Measurements from ENCODE around the gene UNC13B.
A peak's percentile ranks its signal among the peaks of the same experiment; 100 is the strongest.
"Not testable (repeated sequence)": the region's sequence is repeated elsewhere in the genome, so short reads cannot be mapped to it uniquely, and the experiment has no call there.

UNC13B gene

DNA sequence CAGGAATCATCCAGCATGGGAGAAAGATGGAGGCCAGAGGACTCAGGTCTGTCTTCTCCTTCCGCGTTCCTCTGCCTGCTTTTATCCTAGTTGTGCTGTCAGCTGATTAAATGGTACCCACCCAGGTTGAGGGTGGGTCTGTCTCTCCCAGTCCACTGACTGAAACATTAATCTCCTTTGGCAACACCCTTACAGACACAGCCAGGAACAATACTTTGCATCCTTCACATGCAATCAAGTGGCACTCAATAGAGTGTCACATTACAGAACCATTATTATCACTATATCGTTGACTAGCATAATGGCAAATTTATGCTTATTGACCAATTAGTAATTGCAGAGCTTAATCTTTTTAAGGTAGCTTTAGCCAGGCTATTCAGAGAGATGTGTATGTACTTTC lies 64.8 kb downstream of the UNC13B start:
- no peak for DNase-seq (ENCODE audit: low read depth in 2 of 2)

DNA sequence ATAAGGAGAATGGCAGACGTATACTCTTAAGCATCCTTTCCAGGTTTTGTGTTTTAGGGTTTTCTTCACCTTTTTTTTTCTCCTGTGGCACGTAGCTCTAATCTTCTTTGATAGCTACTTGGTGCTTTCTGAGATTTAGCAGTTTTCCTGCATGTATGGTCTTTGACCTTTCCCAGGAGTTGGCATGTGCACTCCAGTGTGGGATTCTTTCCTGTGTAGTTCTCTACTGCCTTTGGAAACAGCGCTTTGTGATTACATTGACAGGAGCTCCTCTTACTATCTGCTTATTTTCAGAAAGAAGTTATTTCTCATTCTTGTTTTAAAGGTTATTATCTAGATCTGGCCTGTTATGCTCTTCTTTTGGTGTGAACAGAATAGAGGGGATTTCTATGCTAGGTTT lies 65.5 kb downstream of the UNC13B start:
- DNase-seq (ENCODE audit: low read depth in 2 of 2) = no peak

DNA sequence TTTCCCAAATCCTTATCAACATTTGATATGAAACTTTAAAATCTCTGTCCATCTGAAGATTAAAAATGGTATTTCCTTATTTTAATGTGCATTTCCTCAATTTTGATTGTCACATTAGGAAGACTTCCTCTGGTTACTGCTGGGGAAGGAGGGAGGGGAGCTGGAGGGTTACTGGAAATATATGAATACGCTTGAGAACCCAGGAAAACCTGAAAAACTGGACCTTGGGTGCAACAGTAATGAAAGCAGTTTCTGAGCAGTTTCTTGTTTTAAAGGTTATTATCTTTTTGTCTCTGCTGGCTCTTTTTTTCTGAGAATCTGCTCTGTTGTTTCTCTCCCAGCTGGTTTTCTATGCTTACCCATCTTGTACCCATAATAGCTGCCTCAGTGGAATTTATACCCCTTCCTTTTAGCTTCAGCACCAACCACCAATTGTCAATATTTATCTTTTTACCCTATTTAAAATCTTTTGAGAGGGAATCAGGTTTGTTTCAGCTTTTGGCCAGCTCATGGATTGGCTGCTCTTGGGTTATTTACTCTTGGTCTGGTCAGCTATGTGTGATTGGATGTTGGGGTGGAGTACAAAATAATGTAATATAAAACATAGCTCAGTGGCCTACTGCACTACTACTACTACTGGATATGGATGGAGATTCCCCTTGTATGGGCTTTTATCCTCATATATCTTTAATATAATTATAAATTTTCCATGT lies 67.4 kb downstream of the UNC13B start:
- no peak for DNase-seq (ENCODE audit: low read depth in 2 of 2)

DNA sequence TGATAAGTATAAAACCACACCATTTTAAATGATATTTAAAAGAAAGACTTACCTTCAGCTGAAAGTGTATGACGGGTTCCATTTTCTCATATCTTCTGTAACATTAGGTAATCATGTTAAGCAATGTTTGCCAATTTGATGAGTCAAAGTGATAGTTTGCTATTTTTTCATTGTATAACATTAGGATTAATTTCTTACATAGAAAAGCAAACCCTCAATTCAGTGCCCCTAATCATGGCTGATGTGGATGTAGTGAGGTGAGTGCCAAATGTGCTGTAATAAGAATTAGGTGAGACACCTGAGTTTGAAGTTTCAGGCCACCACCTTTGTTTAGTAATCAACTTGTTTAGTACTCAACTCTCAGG lies 68.0 kb downstream of the UNC13B start:
- DNase-seq (ENCODE audit: low read depth in 2 of 2) = no peak

DNA sequence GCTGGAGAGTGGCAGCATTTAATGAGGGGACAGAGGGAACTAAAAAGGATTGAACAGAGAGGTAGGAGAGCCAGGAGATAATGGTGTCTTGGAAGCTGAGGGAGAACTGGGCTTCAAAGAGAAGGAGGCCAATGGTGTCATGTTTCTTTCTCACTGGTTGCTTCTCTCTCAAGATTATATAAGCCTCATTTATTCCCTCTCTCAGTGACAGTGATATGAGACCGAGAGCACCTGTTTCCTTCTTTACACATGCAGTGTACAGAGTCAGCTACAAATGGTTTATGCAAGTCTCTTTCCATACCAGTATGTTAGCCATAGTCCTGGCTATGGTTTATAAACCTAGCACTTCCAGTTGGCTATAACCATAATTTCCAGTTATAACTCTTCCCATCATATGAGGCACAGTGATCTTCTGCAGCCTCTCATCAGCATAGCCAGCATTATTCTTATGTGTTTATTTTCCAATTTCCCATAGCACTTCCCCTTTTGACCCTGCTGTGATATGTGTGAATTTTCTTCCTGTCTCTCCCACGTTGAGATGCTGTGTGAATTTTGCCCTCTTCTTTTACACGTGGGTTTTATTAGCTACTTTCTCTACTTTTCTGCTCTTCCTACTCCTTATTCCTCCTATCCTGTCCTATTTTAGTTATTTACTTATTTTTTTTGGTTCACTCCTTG lies 71.2 kb downstream of the UNC13B start:
- no peak for DNase-seq (ENCODE audit: low read depth in 2 of 2)

DNA sequence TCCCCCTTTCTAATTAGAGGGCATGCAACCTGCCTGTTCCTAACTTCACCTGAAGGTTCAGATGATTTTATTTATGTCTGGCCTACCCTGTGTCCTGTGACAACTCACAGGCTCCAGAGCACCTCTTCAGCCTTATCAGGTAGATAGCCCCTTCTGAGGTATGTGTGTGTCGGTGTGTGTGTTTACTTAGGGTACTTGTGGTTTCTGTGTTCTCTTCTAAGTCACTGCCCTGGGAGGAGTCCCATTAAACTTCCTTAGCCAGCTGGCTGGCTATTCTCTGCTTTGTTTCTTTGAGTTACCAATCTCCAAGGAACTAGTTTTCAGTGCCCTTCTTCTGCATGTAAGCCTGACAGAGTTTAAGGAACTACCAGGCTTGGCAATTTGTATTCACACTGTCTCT lies 74.9 kb downstream of the UNC13B start:
- no peak for DNase-seq (ENCODE audit: low read depth in 2 of 2)

DNA sequence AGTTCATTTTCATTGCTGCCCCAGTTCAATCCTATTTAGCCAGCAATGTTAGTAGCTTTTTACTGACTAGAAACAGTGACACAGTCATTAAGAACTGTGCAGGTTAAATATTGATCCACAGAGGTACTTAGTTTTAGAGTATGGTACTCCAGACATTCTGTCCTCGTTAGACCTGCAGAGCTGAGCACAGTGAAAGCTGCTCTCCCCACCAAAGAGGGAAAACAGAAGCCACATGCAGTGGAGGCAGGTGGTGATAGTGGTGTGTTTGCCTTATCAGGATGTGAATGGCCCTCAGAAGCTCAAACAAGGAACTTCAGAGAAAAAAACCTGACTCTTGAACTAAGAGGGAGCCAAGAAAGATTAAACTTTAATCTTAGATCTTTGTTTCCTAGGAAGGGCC lies 75.5 kb downstream of the UNC13B start:
- no peak for DNase-seq (ENCODE audit: low read depth in 2 of 2)

DNA sequence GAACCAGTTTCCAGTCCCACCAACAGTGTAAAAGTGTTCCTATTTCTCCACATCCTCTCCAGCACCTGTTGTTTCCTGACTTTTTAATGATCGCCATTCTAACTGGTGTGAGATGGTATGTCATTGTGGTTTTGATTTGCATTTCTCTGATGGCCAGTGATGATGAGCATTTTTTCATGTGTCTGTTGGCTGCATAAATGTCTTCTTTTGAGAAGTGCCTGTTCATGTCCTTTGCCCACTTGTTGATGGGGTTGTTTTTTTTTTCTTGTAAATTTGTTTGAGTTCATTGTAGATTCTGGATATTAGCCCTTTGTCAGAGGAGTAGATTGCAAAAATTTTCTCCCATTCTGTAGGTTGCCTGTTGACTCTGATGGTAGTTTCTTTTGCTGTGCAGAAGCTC lies 84.1 kb downstream of the UNC13B start:
- not testable (repeated sequence) for DNase-seq (ENCODE audit: low read depth in 2 of 2)

DNA sequence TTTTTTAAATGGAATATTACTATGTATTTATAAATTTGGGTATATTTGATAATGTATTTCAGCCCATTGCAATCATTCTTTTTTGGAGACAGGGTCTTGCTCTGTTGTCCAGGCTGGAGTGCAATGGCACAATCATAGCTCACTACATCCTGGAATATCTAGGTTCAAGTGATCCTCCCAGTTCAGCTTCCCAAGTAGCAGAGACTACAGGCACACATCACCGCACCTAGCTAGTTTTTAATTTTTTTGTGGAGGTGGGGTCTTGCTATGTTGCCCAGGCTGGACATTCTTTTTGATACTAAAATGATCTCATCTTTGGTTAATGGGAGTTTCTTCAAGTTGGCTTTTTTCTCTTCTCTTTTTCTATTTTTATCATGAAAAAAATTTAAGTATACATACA lies 91.3 kb downstream of the UNC13B start:
- no peak for DNase-seq (ENCODE audit: low read depth in 2 of 2)

DNA sequence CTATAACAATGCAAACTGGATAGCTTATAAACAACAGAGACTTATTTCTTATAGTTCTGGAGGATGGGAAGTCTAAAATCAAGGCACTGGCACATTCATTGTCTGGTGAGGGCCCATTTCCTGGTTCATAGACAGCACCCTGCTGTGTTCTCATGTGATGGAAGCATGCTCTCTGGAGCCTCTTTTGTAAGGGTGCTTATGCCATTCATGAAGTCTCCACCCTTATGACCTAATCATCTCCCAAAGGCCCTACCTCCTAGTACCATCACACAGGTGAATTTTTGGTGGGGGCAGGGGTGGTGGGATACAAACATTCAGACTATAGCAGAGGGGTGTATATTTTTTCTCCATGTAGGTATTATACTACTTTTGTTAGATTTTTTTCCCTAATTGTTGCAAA lies 92.4 kb downstream of the UNC13B start:
- DNase-seq (ENCODE audit: low read depth in 2 of 2) = no peak

DNA sequence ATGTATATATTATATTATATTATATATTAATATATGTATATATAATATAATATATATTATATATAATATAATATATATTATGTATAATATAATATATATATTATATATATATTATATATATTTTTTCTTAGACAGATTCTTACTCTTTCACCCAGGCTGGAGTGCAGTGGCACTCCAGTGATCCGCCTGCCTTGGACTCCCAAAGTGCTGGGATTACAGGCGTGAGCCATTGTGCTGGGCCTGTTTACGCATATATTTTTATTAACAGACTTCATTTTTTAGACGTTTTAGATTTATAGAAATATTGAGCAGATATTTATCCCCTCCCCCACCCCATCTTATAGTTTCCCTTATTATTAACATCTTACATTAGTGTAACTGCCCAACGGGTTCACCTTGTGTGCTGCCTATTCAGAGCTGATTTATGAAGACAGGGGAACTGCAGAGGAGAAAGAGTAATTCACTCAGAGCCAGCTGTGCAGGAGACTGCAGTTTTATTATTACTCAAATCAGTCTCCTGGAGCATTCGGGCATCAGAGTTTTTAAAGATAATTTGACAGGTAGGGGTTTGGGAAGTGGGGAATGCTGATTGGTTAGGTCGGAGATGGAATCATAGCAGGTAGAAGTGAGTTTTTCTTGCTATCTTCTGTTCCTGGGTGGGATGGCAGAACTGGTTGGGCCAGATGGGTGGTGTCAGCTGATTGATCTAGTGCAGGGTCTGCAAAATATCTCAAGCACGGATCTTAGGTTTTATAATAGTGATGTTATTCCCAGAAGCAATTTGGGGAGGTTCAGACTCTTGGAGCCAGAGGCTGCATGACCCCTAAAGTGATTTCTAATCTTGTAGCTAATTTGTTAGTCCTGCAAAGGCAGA lies 93.4 kb downstream of the UNC13B start:
- no peak for DNase-seq (ENCODE audit: low read depth in 2 of 2)

DNA sequence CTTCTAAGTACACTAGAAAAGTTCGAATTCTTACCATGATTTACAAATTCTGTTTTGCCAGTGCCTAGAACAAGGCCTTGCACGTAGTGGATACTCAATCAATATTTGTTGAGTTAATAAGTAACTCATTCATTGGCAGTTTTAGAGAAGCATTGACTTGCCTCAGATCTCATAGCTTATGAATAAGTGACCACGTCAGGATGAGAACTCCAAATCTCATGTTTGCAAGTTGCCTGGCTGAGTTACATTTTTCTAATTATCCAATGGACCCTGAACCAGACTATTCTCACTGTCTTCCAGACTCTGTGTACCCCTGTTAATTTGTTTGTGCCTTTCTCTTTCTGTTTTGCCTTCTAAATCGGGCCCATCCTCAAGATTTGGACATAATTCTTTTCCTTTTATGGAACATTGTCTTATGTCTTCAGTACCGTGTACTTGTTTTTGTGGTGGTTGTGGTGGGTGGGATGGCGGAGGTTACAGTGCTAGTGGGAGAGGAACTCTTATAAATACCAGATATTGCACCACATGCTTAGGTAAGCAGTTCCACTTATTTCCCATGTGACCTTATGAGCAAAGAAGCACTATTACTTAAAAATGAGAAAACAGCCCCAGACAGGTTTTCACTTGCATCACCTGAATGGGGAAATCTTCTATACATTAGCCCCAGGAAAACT lies 96.3 kb downstream of the UNC13B start:
- no peak for DNase-seq (ENCODE audit: low read depth in 2 of 2)

DNA sequence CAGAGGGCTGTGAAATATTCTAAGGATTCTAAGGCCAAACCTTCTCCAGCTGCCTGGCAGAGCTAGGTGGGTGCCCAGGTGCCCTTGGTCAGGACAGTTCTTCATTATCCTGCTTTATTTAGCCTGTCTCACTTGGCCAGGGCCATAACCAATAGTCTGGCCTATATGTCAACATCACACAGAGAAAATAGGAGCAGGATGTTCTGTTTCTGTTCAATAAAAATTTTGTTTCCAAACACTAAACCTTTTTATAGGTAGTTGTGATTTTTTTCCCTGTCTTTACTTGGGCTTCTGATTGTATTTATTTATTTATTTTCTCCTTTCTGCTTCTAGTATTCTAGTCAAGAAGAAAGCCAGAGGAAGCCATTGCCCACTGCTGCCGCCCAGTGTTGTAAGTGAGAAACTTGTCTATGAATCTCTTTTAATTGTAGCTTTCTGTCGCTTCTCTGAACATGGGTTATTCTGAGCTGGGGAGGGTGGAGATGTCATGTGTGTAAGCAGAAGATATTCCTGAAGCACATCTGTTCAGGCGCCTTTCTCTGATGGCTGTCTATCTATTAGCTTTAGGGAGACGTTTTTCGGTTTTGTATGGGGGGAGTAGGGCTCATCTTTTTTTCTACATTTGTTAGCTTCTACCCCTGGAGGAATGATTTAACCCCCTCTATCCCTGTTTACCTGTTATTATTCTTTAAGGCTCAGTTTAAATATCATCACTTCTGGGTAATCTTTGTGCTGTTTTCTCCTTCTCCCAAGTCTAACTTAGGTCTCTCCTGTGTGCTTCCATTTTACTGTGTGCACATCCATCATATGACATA lies 97.1 kb downstream of the UNC13B start:
- DNase-seq (ENCODE audit: low read depth in 2 of 2) = peak in 1 of 2 donors; percentile 18

DNA sequence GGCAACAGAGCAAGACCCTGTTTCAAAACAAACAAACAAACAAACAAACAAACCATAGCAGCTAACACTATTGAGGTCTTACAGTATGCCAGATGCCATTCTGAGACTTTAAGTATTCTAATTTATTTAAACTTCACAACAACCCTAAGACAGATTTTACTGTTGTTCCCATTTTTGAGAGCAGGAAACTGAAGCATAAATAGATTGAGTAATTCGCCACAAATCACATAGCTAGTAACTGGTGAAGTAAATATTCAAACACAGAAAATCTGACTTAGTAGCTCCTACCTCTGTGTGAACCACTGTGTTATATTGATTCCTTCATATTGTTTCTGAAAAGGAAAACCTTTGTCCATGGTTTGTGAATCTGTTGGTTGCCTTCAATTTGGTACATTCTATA lies 98.4 kb downstream of the UNC13B start:
- no peak for DNase-seq (ENCODE audit: low read depth in 2 of 2)

DNA sequence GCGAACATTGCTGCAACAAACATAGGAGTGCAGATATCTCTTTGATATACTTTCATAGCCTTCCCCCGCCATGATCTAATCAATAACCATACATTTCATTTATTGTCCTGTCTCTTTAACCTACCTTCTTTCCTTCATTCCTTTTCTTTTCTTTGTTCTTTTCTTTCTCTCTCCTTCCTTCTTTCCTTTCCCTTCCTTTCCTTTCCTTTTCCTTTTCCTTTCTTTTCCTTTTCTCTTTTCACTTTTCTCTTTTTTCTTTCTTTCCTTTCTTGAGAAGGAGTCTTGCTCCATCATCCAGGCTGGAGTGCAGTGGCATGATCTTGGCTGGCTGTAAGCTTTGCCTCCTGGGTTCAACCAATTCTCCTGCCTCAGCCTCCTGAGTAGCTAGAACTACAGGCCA lies 100.3 kb downstream of the UNC13B start:
- DNase-seq (ENCODE audit: low read depth in 2 of 2) = no peak

DNA sequence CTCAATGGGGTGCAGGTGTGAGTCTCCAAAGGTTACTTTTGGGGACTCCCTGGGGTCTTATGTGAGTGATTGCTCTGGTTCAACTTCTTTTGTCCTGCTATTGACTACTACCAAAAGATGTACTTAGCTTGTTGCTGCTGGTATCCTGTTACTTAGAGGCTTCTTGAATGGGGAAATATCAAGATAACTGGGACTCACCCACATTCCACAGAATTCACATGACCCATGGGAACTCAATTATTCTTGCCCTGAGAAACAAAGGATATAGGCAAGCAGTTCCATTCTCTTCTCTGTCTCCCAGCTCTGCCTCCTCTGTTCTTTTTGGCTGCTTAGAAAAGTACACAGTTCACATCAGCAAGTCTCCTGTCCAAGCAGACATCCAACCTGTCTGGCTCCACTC lies 105.9 kb downstream of the UNC13B start:
- DNase-seq (ENCODE audit: low read depth in 2 of 2) = no peak

DNA sequence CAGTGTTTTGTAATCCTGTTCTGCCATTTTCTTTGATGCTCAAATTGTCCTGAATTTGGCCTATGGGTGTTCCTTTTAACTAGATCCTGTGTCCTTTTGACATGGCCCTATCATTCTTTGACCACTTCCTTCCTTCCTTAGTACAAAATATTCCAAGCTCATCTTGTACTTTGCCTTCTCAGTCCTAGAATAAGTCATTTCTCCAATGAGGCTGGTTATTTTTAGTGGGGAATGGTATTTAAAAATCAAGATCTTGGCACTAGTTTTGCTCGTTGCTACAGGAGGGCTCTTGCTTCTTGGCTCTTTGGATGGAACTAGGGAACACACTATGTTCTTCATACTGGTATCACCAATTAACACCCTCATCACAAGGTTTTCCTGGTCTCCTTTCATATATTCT lies 108.1 kb downstream of the UNC13B start:
- no peak for DNase-seq (ENCODE audit: low read depth in 2 of 2)

DNA sequence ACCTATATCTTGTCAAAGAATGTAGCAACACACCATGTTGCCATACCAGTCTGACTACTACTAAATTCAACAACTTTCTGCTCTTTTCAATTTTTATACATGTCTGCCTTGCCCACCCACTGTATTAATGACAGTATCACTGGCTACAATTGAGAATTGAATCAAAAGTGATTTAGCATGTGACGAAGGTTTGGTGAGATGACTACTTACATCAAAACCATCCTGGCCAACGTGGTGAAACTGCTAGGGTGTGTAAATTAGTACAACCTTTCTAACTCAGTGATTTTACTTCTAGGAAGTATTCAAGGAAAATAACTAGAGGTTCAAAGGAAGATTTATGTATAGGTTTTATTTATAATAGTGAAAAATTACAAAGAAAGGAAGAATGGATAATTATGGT lies 109.8 kb downstream of the UNC13B start:
- DNase-seq (ENCODE audit: low read depth in 2 of 2) = no peak

DNA sequence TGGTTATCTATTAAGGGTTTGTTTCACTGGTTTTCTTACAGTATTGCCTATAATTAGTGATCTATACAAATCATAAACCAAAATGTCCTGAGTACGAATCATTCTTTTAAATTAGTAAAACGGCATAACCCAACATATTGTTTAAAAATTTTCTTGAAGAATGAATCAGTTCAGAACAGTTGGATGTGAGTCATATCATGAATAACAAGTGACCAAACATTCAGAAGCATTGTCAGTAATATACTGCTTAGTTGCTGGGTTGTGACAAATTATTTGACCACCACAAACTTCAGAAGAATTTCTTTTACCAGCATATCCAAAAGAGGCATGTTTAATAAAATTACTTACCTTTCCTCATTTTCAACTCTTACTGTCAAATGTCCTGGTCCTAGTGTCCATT lies 111.2 kb downstream of the UNC13B start:
- DNase-seq (ENCODE audit: low read depth in 2 of 2) = no peak

DNA sequence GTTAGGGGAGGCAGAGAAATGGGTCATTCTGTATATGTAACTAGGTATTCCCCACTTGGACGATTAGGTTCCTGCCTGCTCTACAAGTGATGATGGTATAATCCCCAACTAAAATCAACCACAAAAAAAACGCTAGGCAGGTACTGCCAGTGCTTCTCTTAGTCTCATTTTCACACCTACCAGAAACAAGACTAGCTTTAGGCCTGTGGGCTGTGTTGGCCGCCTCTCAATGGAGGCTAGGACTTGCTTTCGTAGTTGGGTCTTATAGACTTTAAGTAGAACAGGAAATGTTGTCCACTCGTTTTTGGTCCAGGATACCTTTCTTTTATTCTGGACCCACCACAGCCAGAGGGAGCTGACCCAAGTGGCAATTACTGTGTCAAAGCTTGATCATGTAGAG lies 111.8 kb downstream of the UNC13B start:
- DNase-seq (ENCODE audit: low read depth in 2 of 2) = no peak

DNA sequence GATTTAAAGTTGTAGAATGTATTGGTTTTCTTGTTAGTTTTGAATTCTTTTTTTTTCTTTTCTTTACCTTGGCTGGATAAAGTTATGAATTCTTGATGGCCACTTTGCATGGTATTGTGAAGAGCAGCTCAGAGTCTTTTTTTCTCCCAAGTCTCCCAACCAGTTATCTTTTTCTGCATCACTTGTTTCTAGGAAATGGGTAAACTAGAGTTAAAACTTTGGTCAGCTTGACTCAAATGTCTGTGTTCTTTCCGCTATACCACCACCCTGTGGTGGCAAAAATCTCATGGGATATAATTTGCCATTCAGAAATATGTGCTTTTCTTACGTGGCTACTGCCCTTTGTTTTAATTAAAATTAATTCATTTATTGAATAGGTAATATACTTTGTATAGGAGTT lies 113.2 kb downstream of the UNC13B start:
- DNase-seq (ENCODE audit: low read depth in 2 of 2) = no peak

DNA sequence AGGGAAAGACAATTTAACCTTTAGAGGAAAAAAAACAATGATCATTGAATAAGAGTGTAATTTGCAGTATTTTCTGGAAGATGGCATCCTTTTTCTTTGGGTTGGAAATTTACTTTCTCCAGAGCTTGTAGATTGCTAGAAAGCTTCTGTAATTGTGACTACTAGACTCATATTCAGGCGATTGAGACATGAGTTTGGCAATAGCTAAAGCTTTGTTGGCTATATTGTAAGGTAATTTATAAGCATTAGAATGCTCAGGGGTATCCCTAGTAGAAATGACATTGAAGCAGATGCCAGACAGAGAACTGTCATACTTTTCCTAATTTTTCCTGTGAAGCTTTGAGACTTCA lies 115.3 kb downstream of the UNC13B start:
- DNase-seq (ENCODE audit: low read depth in 2 of 2) = no peak
